HL-60 (cell line): ENCODE data around the gene RAB1B.
A peak's percentile ranks its signal among the peaks of the same experiment; 100 is the strongest.

Source experiments
- DNase-seq, 2 experiments: peaks; one replicate each; pipeline ENCODE4 v3.0.0-alpha.2; 2010 to 2020; ENCODE audit warnings: low read depth in 1 of 2, low spot score in 1 of 2
- H3K27ac ChIP-seq: fragments of 250-450 bp; sonication (Bioruptor Pico); replicated peaks from 2 replicates; pipeline ENCODE4 v1.5.1; 2020; ENCODE audit warnings: mild to moderate bottlenecking, moderate library complexity
- H3K27me3 ChIP-seq: fragments of 250-450 bp; sonication (Bioruptor Pico); 2 replicates; pipeline ENCODE4 v1.5.1; 2021; ENCODE audit warnings: mild to moderate bottlenecking, moderate library complexity; ENCODE audit not compliant: insufficient read depth, poor library complexity, severe bottlenecking
- H3K4me3 ChIP-seq: replicated peaks from 2 replicates; pipeline ENCODE4 v1.5.1; 2011; ENCODE audit warnings: mild to moderate bottlenecking, control low read depth, low read length; ENCODE audit not compliant: insufficient read depth
- CTCF ChIP-seq: IDR thresholded peaks from one replicate; pipeline ENCODE4 v1.5.1; 2011; ENCODE audit warnings: low read length, control low read depth, inconsistent platforms; ENCODE audit not compliant: insufficient read depth
- GABPA ChIP-seq: IDR thresholded peaks from 2 replicates; pipeline ENCODE4 v1.6.1; 2012; ENCODE audit warnings: low read depth
- POLR2AphosphoS5 ChIP-seq: IDR thresholded peaks from 2 replicates; pipeline ENCODE4 v1.6.1; 2012; ENCODE audit warnings: low read depth
- REST ChIP-seq: IDR thresholded peaks from 2 replicates; pipeline ENCODE4 v1.6.1; 2012; ENCODE audit warnings: low read depth; ENCODE audit not compliant: insufficient replicate concordance
- SPI1 ChIP-seq: IDR thresholded peaks from 2 replicates; pipeline ENCODE4 v1.6.1; 2012; ENCODE audit warnings: low read depth, mild to moderate bottlenecking, borderline replicate concordance

Gene RAB1B

GRCh38 chr11:66238786-66239413 lies 29.5 kb upstream of the RAB1B start:
- no peaks in the 10 kb centered on the region for H3K27me3 ChIP-seq
- no peak for TF ChIP-seq SPI1
- TF ChIP-seq GABPA = no peak
- TF ChIP-seq POLR2AphosphoS5 = no peak
- TF ChIP-seq REST = no peak
- H3K27ac ChIP-seq = 0 out of 2 replicates have a peak overlapping the region, but pooled peaks have one; percentile 9
- H3K4me3 ChIP-seq = no peak overlapping the region
- DNase-seq = peak in 1 of 2 experiments; percentile 63

- DNase-seq = no peak
- Histone ChIP-seq H3K27me3 (no peaks in the 10 kb centered on the region), H3K27ac (peak overlapping the region; percentile 42; the same call in 1 of the 2 replicates), H3K4me3 (no peak overlapping the region)
- no peak for TF ChIP-seq REST
- TF ChIP-seq SPI1 = no peak
- no peak for TF ChIP-seq CTCF
These were observed 28.9 kb upstream of the RAB1B start for GRCh38 chr11:66239511-66239910.

- Histone ChIP-seq H3K4me3 (no peak overlapping the region), H3K27ac (peak overlapping the region; percentile 42), H3K27me3 (no peaks in the 10 kb centered on the region)
- TF ChIP-seq CTCF (no peak), SPI1 (peak; percentile 69), REST (peak; percentile 69)
- DNase-seq = peak; percentile 64 to 69
These were observed 28.2 kb upstream of the RAB1B start for GRCh38 chr11:66239998-66240780.
